SU-DHL-6 (cell line): ENCODE data around the gene PDGFB.

Source experiments
- H2AFZ ChIP-seq: fragments of 200-600 bp; sonication (generic); 2 replicates; pipeline ENCODE4 v1.6.1; 2014; ENCODE audit warnings: low read depth, mild to moderate bottlenecking, moderate library complexity, mixed read lengths, antibody characterized with exemption, low read length; ENCODE audit not compliant: severe bottlenecking
- H3F3A ChIP-seq: fragments of 200-600 bp; shearing (Covaris generic); 2 replicates; pipeline ENCODE4 v1.6.0; 2016; ENCODE audit warnings: antibody characterized with exemption, mild to moderate bottlenecking; ENCODE audit not compliant: insufficient read depth
- H3K27ac ChIP-seq: fragments of 200-600 bp; sonication (generic); 2 replicates; pipeline ENCODE4 v1.5.1; 2016; ENCODE audit warnings: low read depth, mild to moderate bottlenecking, low read length, moderate library complexity, mixed read lengths
- H3K27me3 ChIP-seq: fragments of 200-600 bp; sonication (generic), shearing (Covaris generic); 2 replicates; pipeline ENCODE4 v1.6.0; 2014; ENCODE audit warnings: mild to moderate bottlenecking, low read length
- H3K36me3 ChIP-seq: fragments of 200-600 bp; sonication (generic); 2 replicates; pipeline ENCODE4 v1.6.1; 2014; ENCODE audit warnings: mild to moderate bottlenecking, low read length, mixed read lengths
- H3K4me2 ChIP-seq: fragments of 300-600, 200-600 bp; shearing (Covaris generic), sonication (generic); 2 replicates; pipeline ENCODE4 v1.6.0; 2014; ENCODE audit warnings: low read length, low read depth, mild to moderate bottlenecking; ENCODE audit not compliant: poor library complexity, severe bottlenecking
- H3K4me3 ChIP-seq: fragments of 200-600 bp; sonication (generic); 2 replicates; pipeline ENCODE4 v1.5.1; 2014; ENCODE audit warnings: antibody characterized with exemption, low read length, mild to moderate bottlenecking, mixed read lengths; ENCODE audit not compliant: insufficient read depth, poor library complexity, severe bottlenecking
- H3K79me2 ChIP-seq: fragments of 200-600 bp; sonication (generic); 2 replicates; pipeline ENCODE4 v1.6.1; 2014; ENCODE audit warnings: mild to moderate bottlenecking, low read length, moderate library complexity; ENCODE audit not compliant: insufficient read depth
- H3K9ac ChIP-seq: fragments of 200-600 bp; sonication (generic); 2 replicates; pipeline ENCODE4 v1.7.0; 2014; ENCODE audit warnings: mild to moderate bottlenecking, low read length
- H3K9me2 ChIP-seq: fragments of 200-600 bp; sonication (generic); replicated peaks from 2 replicates; pipeline ENCODE4 v1.6.1; 2014; ENCODE audit warnings: low read length; ENCODE audit not compliant: insufficient read depth
- H3K9me3 ChIP-seq: fragments of 200-600 bp; sonication (generic); 2 replicates; pipeline ENCODE4 v1.6.1; 2014; ENCODE audit warnings: low read length, mixed read lengths; ENCODE audit not compliant: insufficient read depth
- H4K20me1 ChIP-seq: fragments of 200-600 bp; sonication (generic); 2 replicates; pipeline ENCODE4 v1.6.1; 2014; ENCODE audit warnings: low read depth, mild to moderate bottlenecking, antibody characterized with exemption, low read length, moderate library complexity, mixed read lengths
- CTCF ChIP-seq: fragments of 200-600 bp; sonication (generic); IDR thresholded peaks from one replicate; pipeline ENCODE4 v1.5.1; 2017; ENCODE audit warnings: antibody characterized with exemption, mild to moderate bottlenecking, low read length, moderate library complexity; ENCODE audit not compliant: insufficient read depth, poor library complexity, severe bottlenecking
- EZH2phosphoT487 ChIP-seq: fragments of 200-600 bp; sonication (generic), shearing (Covaris generic); conservative IDR thresholded peaks from 2 replicates; pipeline ENCODE4 v1.6.1; 2018; ENCODE audit warnings: mild to moderate bottlenecking, antibody characterized with exemption, low read length, moderate library complexity, mixed read lengths

PDGFB gene

GRCh38 chr22:39239561-39240423, 5.0 kb downstream of the PDGFB start:
- H2AFZ ChIP-seq: no peak overlapping the region
- no peaks in the 10 kb centered on the region for H3K79me2 ChIP-seq
- H3K27ac ChIP-seq: no peak overlapping the region

GRCh38 chr22:39238966-39239505, 5.7 kb downstream of the PDGFB start:
- no peaks in the 10 kb centered on the region for H3K79me2 ChIP-seq
- H3K27me3 ChIP-seq: no peaks in the 10 kb centered on the region
- H3K27ac ChIP-seq: no peak overlapping the region

More at GRCh38 chr22:39239561-39240423, 5.0 kb downstream of the PDGFB start:
- no peaks in the 10 kb centered on the region for H3K9me2 ChIP-seq
- H3K27me3 ChIP-seq: no peaks in the 10 kb centered on the region
- no peak for TF ChIP-seq CTCF
- no peak for TF ChIP-seq EZH2phosphoT487
- H4K20me1 ChIP-seq: no peaks in the 10 kb centered on the region
- no peaks in the 10 kb centered on the region for H3K9me3 ChIP-seq
- no peak overlapping the region for H3K4me3 ChIP-seq
- H3K36me3 ChIP-seq: no peaks in the 10 kb centered on the region
- no peak overlapping the region for H3K4me2 ChIP-seq
- H3F3A ChIP-seq: no peaks in the 10 kb centered on the region
- no peak overlapping the region for H3K9ac ChIP-seq

GRCh38 chr22:39238561-39238960, 6.2 kb downstream of the PDGFB start:
- Histone ChIP-seq H3K4me2 (no peak overlapping the region), H3K36me3 (no peaks in the 10 kb centered on the region), H3K9me3 (no peaks in the 10 kb centered on the region), H3F3A (no peaks in the 10 kb centered on the region), H3K4me3 (no peak overlapping the region), H3K79me2 (no peaks in the 10 kb centered on the region), H2AFZ (no peak overlapping the region), H4K20me1 (no peaks in the 10 kb centered on the region), H3K9me2 (no peaks in the 10 kb centered on the region), H3K9ac (no peak overlapping the region), H3K27me3 (no peaks in the 10 kb centered on the region), H3K27ac (no peak overlapping the region)
- TF ChIP-seq EZH2phosphoT487 (no peak), CTCF (no peak)

More at GRCh38 chr22:39238966-39239505, 5.7 kb downstream of the PDGFB start:
- Histone ChIP-seq H3F3A (no peaks in the 10 kb centered on the region), H3K36me3 (no peaks in the 10 kb centered on the region), H3K9ac (no peak overlapping the region), H2AFZ (no peak overlapping the region), H3K4me2 (no peak overlapping the region), H4K20me1 (no peaks in the 10 kb centered on the region), H3K4me3 (no peak overlapping the region), H3K9me2 (no peaks in the 10 kb centered on the region), H3K9me3 (no peaks in the 10 kb centered on the region)
- TF ChIP-seq EZH2phosphoT487 (no peak), CTCF (no peak)
